Heart left ventricle (tissue), 13 donors: ENCODE data around the gene ENDOU.

Experiments
- CTCF ChIP-seq, 12 donors: fragments of 200-600 bp; sonication (generic) in 4 of 12; IDR thresholded peaks; one replicate each; pipeline versions ENCODE4 v1.5.0 to v1.8.0; 2018 to 2022; ENCODE audit warnings: antibody characterized with exemption in 12 of 12, mild to moderate bottlenecking in 5 of 12
- POLR2A ChIP-seq, 2 donors: fragments of 450-650 bp; IDR thresholded peaks; one replicate each; pipeline ENCODE4 v1.6.1; 2017; ENCODE audit warnings: antibody characterized with exemption in 2 of 2, mild to moderate bottlenecking in 2 of 2, moderate library complexity in 2 of 2
- donor health status: ischemic (EF 13 %, LVEDD 7.1; RV severe dilation, severe dysfunction).
- donor health status: DM: no; HTN: yes; CAD: no.
- donor health status: DM: no; HTN: no; CAD: no.
- donor health status: ischemic (EF 25% LVEDD 6.9; RV normal size, moderate dysfunction).
- donor health status: ischemic (EF 25% LVEDD 5.7; RV mildly dilated, moderate dysfunction).
- donor health status: ischemic (EF 35%, LVEDD 5.7; RV mildly dilated, moderate dysfunction).
- donor health status: nonischemic (EF 11% LVEDD 7.7; RV severe dilation, severe dysfunction).
- donor health status: DM: yes; HTN: yes; CAD: no.
- donor health status: PGD.
- donor health status: ischemic (EF 29% LVEDD 5.4; RV normal size, mild dysfunction).
- donor health status: nonischemic (EF 23%, LVEDD 6.1; RV moderate dilation, normal function).

DNA sequence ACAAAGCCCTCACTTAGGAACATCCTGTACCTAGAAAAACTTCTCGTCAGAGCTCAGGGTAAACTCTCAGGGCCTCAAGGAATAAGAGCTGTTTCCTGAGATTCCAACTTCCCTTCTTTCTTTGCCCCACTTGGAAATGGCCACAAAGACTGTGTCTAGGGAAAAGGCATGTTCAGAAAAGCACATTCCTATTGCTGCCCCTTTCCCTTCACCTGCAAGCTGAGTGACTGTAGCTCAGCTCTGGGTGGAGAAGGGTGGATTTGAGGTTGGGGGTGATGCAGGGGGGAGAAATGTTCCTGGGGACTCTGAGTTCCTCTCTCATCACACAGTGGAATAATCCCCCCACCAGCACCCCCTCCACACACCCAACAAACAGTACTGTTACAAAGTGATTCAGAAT lies 6.8 kb downstream of the ENDOU start:
- TF ChIP-seq CTCF (IDR thresholded peaks at IDR 0.05) (no peak), POLR2A (IDR thresholded peaks at IDR 0.05) (no peak)
